Right kidney (tissue), 1 donor: ENCODE results near the gene SPTBN1.
"Not testable (repeated sequence)": the region's sequence is repeated elsewhere in the genome, so short reads cannot be mapped to it uniquely, and the experiment has no call there.

Source experiments
- DNase-seq: peaks from one replicate; pipeline ENCODE4 v3.0.0-alpha.2; 2016

SPTBN1 gene

DNA sequence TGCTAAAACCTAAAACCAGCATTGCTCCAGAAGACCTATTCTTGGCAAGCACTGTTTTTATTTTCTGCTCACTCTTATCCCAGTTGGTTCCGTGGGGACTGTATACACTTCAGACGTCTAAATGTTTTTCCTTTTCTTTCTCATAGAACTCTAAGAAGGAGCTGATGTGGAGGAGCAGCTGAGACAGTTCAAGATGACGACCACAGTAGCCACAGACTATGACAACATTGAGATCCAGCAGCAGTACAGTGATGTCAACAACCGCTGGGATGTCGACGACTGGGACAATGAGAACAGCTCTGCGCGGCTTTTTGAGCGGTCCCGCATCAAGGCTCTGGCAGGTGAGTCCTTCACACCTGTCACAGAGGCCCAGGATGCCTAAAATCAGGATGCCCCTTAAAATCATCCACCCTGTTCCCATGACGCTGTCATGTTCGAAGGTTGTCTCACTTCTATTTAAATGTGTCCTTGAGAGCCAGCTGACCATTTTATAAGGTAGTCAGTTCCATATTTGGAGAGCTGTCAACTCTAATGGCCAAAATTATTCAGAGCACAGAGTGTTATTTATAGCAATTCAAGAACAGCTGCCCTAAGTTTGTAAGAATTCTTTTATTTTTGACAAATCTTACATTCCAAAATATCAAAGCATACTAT is 70.2 kb downstream of the SPTBN1 start:
- DNase-seq, result no peak

DNA sequence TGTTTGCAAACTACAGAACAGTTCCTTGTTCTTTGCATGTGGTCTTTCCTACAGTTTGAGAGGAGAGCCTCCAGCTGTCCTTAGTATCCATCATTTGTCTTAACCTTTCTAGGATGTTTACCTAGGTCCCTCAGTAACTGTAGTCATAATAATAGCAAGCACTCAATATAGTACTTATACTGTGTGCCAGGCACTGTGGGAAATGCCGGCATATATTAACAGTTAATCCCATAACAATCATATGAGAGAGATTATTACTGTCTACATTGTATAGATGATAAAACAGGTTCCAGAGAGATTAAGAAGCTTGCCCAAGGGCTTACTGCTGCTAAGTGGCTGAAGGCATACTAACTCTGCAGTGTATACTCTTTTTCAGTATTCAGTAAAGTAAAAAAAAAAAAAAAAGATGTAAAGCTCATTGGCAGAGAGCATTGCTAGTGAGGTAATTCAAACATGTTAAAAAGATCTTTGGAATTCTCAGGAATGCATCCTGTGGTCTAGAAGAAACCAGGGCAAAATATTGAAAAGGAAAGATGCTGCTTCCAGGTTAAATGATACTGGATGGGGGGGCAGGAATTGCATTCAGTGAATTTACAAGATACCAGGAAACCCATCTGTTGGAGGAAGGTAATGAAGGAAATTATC is 72.3 kb downstream of the SPTBN1 start:
- DNase-seq, result no peak

DNA sequence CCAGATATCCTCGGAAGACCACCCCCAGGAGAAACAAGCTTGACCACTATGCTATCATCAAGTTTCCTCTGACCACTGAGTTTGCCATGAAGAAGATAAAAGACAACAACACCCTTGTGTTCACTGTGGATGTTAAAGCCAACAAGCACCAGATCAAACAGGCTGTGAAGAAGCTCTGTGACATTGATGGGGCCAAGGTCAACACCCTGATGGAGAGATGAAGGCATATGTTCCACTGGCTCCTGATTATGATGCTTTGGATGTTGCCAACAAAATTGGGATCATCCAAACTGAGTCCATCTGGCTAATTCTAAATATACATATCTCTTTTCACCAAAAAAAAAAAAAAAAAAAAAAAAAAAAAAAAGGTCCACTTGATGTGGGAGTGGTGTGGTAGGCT is 73.4 kb downstream of the SPTBN1 start:
- DNase-seq, result not testable (repeated sequence)

DNA sequence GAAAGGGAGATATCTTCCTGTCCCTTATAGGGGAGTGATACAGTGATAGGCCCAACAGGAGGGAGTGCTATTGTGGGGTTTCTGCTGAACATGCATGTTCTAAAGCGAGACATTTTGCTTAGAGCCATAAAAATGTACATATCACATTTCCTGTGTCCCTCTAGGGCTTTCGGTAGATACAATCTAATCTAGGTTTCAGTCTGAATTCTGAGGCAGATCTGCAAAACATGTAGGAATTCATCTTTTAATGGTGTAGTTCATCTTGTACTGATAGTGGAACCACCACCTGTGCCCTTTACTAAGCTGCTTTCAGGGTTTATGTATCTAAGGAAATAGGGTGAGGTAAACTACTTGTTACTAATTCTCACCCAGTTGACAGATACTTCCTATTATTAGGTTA is 73.8 kb downstream of the SPTBN1 start:
- DNase-seq, result no peak

DNA sequence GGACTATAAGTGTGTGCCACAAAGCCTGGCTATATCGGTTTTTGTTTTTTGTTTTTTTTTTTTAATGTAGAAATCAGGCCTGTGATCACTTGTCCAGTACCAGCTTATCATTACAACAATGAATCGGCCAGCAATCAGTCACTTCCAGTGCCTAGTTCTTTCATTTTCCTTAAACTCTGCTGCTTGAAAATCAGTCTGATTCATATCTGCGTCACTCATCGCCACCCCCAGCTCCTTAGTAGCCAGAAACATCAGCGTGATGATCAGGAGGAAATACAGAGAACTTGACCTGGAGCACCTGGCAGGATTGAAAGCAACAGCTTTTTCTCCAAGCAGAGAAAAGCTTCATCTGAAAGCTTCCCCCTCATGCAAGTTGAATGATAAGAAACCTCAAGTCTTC is 75.4 kb downstream of the SPTBN1 start:
- DNase-seq, result no peak

DNA sequence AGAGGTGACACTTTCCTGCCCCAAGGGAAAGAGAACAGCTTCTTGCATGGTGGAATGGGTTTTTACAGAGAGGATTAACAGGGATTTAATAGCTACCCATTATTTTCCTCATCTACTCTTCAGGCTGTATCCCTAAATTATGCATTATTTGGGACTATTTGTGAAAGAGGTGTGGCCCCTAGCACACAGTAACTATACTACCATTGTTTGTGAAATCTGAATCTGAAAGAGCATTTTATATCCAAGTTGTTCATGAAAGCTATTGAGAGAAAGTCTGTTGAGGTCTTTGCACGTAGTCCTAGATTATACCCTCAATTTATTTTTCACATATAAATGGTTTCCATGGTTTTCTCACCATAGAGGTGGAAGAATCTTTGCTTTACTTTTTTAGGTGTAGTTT is 78.1 kb downstream of the SPTBN1 start:
- no peak for DNase-seq

DNA sequence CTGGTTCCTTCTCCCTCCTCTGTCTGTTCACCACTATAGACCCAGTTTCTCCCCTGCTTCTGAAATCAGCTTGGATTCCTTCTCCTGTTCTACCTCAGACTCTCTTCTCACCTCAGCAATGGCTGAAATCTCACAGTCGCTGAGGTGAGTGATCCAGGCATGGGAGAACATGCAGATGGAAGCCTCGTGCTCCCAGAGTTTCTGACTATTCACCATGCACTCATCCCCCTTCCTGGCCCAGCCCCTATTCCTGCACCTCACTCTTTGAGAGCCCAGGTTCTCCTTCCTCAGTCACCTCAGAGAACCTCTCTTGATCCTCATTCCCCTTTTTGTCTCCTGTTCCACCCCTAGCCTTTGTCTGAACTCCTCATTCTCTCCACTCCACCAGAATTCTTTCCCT is 78.5 kb downstream of the SPTBN1 start:
- DNase-seq, result no peak

DNA sequence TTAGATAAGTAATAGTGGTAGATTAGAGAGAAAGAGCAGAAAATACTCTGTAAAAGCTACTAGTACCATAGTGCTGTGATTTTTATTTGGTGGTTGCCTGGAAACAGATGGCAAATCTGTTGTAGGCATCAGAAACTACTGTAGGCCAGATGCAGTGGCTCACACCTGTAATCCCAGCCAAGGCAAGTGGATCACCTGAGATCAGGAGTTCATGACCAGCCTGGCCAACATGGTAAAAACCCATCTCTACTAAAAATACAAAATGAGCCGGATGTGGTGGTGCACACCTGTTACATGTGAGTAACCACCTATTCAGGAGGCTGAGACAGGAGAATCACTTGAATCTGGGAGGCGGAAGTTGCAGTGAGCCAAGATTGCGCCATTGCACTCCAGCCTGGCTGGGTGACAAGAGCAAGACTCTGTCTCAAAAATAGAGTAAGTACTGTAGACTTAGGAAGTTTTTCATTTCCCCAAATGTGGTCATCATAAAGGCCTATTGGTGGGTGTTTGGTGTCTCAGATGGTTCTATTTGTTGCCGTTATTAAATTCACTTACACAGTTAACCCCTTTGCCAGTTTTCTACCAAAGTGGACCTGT is 79.6 kb downstream of the SPTBN1 start:
- DNase-seq, result no peak

DNA sequence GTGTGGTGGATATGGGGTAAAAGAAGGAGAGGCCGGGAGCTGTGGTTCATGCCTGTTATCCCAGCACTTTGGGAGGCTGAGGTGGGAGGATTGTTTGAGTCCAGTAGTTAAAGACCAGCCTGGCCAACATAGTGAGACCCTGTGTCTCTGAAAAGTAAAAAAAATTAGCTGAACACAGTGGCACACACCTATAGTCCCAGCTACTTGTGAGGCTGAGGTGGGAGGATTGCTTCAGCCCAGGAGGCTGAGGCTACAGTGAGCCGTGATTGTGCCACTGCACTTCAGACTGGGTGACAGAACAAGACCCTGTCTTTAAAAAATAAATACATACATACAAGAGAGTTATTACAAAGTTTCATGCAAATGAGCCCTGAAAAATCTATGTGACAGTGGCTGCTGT is 80.6 kb downstream of the SPTBN1 start:
- DNase-seq, result no peak

DNA sequence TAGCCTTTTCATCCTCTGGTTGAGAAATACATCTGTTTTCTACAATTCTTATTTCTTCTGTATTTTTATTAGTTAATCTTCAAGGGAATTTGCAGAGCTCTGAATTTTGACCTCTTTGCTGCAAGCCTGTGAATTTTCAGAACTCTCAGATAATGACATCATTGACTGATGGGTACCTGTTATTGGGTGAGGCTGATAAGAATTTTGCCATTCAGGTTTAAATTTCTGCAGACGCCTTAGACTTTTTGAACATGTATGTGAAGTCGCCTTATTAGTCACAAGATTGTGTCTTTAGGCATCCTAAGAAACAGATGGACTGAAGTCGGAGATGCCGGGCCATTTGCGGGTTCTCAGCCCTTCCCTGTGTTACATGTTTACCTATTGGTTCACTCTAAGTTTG is 82.4 kb downstream of the SPTBN1 start:
- no peak for DNase-seq

DNA sequence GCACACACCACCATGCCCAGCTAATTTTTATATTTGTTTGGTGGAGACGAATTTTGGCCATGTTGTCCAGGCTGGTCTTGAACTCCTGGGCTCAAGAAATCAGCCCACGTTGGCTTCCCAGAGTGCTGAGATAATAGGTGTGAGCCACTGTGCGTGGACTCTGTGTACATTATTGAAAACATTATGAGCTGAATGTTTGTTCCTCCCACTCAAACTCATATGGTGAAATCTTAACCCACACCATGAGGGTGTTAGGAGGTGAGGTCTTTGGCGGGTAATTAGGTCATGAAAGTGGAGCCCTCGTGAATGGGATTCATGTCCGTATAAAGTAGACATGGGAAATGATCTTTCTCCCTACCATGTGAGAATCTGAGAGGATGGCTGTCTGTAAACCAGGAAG is 83.6 kb downstream of the SPTBN1 start:
- no peak for DNase-seq

DNA sequence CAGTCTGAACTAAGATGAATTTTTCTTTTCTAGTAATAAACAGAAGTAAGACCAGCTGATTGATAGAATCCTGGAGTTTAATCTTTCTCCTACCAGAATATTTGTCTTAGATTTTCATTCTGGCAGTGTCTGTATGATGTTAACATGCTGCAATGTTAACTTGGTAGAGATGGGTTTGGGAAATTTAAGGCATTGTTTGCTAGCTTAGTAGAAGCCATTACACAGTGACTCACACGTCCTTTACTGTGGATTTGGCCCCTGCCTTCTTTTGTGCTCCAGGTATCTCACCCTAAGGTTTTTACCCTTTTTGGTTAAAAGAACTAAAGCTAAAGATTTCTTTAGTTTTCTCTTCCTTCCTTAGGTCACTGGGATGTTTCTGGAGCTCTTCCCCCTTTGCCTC is 84.1 kb downstream of the SPTBN1 start:
- no peak for DNase-seq

DNA sequence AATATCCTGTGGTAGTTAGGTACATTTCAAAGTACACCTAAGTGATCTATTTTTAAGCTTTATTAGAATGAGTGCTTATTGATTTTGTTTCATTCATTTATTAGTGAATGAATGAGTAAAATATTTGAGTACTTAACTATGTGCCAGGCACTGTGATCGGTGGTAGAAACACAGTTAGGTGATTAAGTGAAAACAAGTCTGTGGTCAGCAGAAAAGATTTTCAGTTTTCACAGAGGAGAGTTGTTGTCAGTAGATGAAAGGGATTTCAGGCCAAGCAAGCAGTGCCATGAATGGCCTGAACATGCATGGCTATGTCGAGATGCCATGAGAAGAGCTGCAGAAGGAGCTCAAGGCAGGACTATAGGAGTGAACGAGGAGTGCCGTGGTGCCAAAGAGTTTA is 85.9 kb downstream of the SPTBN1 start:
- no peak for DNase-seq

DNA sequence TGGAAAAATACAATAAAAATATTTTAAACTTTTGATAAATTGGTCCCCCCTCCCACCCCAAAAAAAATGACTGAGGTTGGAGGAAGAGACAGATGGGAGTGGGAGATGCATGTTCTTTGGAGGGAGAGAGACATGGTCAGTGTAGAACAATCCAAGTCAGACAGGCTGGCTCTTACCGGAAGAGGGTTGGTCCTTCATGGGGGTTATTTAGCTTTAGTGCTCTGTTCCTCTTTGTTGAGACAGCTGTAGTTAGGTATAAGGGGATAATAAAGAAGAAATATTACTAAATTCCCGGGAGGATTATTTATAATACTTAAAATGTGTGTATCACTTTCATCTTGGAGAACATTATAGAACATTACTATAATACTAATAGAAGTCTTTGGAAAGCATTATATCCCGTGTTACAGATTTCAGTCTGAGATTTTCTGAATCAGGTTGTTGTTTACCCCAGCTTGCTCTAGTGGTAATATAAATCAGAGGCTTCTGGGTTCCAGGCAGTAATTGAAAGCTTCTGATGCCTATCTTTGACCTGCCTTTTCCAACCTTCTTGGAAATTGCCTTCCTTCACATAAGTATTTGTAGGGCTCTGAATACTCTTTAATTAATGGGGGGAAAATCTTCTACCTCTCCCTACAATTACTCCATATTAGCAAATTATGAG is 87.7 kb downstream of the SPTBN1 start:
- no peak for DNase-seq

DNA sequence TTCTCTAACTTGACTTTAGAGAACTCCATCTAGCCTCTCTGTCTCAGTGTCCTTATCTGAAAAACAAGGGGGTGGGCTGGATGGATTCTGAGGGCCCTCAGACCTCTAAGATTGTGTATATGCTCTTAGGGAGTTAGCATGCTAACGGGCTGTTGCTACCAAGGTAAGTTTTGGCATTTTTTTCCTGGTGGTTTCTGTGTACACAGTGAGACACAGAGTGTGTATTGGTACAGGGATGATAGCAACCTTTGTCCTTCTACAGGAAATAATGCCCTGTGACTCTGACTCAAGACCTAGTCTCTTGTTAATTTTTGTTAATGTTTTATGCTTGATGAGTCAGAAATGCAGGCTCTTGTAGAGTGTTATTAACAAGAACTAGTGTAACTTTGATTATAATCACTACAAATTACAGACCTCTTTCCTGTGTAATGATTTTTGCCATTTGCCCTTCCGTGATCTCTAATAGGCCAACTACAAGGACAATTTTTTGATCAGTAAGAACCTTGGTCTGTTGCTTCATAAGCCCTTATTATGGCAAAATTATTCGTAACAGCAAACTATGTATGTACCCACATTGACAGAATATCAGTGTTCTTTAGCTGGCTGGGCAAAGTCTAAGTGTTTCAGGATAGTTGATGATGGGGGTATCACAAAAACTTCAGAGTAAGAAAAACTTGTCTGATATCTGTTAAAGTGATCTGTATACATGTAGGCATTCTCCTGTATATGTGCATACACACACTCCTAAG is 89.7 kb downstream of the SPTBN1 start:
- no peak for DNase-seq

DNA sequence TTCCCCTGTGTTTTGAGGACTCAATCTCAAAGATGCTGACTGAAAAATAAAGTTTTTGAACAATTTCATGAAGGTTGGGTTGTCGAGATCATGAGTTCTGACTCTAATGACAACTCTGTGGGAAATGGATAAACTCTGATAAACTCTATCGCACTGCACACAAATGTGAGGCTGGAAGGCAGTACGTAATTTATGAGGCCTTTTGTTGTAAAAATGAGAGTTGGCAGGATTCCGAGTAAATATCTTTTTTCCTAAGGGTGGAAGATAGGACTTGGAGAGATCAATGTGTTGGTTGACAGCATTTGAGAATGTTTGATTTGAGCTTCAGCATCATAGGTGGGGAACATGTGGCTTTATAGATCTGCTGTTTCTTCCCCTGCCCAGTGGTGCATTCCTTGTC is 90.4 kb downstream of the SPTBN1 start:
- no peak for DNase-seq

DNA sequence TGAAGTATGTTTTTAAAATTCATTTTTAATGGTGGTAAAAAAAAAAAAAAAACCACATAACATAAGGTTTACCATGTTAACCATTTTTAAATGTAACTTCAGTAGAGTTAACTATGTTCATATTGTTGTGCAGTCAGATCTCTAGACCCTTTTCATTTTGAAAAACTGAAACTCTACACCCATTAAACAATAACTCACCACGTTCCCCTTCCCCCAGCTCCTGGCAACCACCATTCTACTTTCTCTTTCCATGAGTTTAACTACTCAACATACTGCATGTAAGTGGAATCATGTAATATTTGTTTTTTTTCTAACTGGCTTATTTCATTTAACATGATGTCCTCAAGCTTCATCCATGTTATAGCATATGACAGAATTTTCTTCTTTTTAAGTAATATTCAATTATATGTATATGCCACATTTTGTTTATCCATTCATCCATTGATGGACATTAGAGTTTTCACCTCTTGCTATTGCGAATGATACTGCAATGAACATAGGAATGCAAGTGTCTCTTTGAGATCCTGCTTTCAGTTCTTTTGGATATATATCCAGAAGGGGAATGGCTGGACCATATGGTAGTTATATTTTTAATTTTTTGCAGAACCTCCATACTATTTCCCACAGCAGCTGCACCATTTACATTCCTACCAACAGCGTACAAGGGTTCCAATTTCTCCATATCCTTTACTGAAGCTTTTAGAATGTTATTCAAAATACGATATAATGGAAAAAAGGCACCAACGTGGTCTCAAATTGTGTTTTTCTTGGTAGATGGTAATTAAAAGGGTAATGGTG is 91.0 kb downstream of the SPTBN1 start:
- DNase-seq, result no peak

DNA sequence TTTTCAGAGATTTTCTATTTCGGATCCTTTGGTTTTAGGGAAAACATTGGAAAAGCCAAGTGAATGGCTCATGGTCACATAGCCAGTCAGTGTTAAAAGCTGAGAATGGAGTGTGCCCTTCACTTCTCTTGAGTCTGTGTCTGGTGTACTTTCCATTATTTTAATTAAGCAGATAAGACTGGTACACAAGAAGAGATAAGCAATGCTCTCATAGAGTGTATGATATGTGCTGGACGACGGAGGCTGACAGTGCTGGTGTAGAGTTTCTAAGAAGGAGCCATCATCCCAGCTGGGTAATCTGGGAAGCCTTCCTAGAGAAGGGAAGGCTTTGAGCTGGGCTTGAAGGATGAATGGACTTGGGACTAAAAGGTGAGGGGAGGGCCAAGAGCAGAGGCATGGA is 93.3 kb downstream of the SPTBN1 start:
- DNase-seq, result no peak

DNA sequence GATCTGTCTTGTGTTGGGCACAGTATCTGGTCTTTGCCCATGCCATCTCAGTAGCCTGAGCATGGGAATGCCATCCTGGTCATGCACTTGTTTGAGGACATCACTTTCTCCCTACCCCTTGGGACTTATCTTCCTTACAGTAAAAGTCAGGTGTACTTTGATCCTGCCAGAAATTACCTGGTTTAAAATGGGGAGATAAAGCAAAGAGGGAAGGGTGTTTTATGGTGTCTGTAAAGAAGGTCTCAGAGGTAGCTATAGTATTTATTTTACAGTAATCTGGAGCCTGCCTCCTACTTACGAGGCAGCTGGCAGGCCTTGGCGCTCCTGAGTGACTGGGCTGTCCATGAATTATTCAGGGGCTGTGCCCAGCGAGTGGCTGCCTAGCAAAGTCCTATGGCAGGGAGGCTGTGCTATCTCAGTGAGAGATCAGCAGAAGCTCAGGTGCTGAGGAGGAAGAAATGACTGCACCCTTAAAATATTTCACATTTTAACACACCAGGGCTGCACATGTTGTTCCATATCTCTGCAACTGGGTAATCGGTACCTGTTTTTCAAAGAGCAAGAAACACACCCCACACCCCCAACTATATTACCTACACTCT is 93.9 kb downstream of the SPTBN1 start:
- no peak for DNase-seq

DNA sequence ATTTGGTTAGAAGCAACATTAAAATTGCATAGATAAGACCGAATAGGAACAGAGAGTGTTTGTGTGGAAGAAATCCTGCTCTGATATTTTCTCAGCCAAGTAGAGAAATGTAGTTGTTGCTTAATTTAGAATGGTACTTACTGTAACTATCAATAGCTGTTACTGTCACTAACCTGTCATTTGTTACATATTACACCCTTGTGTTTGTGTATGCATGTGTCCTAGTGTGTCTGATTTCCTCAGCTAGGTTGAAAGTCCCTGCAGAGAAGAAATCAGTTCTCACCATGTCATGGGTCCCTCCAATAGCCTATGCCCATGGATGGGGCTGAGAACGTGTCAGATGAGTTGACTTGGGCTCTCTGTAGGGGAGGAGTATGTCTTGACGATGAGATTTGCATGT is 94.4 kb downstream of the SPTBN1 start:
- DNase-seq, result no peak

DNA sequence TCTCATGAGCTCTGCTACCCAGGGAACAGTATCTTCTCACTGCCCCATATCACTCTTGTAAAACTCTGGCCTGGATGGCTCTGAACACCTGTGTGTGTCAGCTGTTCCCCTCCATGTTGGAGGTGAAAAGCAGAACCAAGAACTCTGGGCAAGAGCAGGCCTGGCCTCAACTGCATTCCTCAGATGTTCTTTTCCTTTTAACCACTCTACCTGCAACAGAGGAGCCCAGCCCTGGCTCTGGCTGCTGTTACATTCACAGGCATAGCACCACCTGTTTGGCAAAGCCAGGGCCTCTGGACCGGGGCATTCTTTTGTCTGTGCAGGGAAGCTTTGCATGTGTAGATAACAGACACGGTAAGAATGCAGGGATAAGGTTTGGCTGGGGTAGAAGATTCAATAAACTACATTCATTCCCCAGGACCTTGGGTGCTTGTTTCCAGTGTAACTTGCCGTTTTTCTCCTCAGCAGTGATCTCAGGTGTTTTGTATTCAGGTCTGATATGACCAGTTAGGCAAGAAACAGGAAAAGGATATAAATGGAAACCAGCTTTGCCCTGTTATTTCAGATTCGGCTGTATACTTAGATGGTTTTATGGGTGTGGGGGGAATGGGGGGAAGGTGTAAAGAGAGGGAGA is 95.1 kb downstream of the SPTBN1 start:
- DNase-seq, result no peak
